CD4-positive, CD25-positive, alpha-beta regulatory T cell (primary cell): Measurements from ENCODE around the gene DUSP8. TPM values are rescaled to one million over a fixed set of nuclear protein-coding genes. Genes with fewer than 3 reads are reported as not detected.
A peak's percentile ranks its signal among the peaks of the same experiment; 100 is the strongest.

ENCODE experiments used
- ATAC-seq, 2 donors: fragments of 150-1000 bp; cut with Tn5 transposase; one replicate each; pipeline ENCODE4 v1.10.0; 2021; ENCODE audit warnings: low read depth in 2 of 2, moderate number of reproducible peaks in 2 of 2, moderate library complexity in 1 of 2
- DNase-seq, 3 donors: peaks; one replicate each; pipeline versions ENCODE4 v3.0.0 to v3.0.0-alpha.2; 2012 to 2022; ENCODE audit warnings: mixed read lengths in 1 of 3
- H3K27ac ChIP-seq: one replicate; pipeline ENCODE4 v1.7.0; 2013; ENCODE audit warnings: mild to moderate bottlenecking, low read length; ENCODE audit not compliant: insufficient read depth, poor library complexity, severe bottlenecking
- H3K27me3 ChIP-seq: one replicate; pipeline ENCODE4 v1.7.0; 2013; ENCODE audit warnings: low read length; ENCODE audit not compliant: control insufficient read depth, insufficient read depth
- H3K36me3 ChIP-seq: one replicate; pipeline ENCODE4 v1.7.0; 2013; ENCODE audit warnings: mild to moderate bottlenecking, low read length, moderate library complexity; ENCODE audit not compliant: control insufficient read depth, insufficient read depth
- H3K4me1 ChIP-seq: 2 replicates; pipeline ENCODE4 v1.7.0; 2013; ENCODE audit warnings: mild to moderate bottlenecking, low read length; ENCODE audit not compliant: insufficient read depth, control insufficient read depth, poor library complexity, severe bottlenecking
- H3K4me3 ChIP-seq: one replicate; pipeline ENCODE4 v1.7.0; 2013; ENCODE audit warnings: low read depth, mild to moderate bottlenecking, low read length, moderate library complexity
- H3K9me3 ChIP-seq, 2 experiments: 1 replicate in 1 of 2; 2 replicates in 1 of 2; pipeline ENCODE4 v1.7.0; 2013; ENCODE audit warnings: low read length in 2 of 2, mild to moderate bottlenecking in 1 of 2, moderate library complexity in 1 of 2; ENCODE audit not compliant: control insufficient read depth in 2 of 2
- H3K27ac Mint-ChIP-seq, 3 donors: one replicate each; pipeline ENCODE4 v1.8.0; 2020 to 2022; ENCODE audit warnings: mild to moderate bottlenecking in 3 of 3, mixed read lengths in 3 of 3, moderate library complexity in 2 of 3
- H3K27me3 Mint-ChIP-seq: one replicate; pipeline ENCODE4 v1.8.0; 2022; ENCODE audit warnings: mild to moderate bottlenecking, mixed read lengths
- H3K36me3 Mint-ChIP-seq: one replicate; pipeline ENCODE4 v1.8.0; 2020; ENCODE audit warnings: mixed read lengths
- H3K4me1 Mint-ChIP-seq, 4 donors: one replicate each; pipeline ENCODE4 v1.8.0; 2020 to 2022; ENCODE audit warnings: mixed read lengths in 4 of 4, mild to moderate bottlenecking in 1 of 4
- H3K4me3 Mint-ChIP-seq, 4 donors: one replicate each; pipeline ENCODE4 v1.8.0; 2020 to 2022; ENCODE audit warnings: mild to moderate bottlenecking in 4 of 4, mixed read lengths in 4 of 4, moderate library complexity in 3 of 4
- H3K9me3 Mint-ChIP-seq, 7 donors: one replicate each; pipeline ENCODE4 v1.8.0; 2020 to 2022; ENCODE audit warnings: mixed read lengths in 7 of 7, mild to moderate bottlenecking in 3 of 7, moderate library complexity in 2 of 7
- polyA plus RNA-seq, 4 donors: library from polyadenylated mRNA; unstranded; fragments of 300-500 nt; fragmentation: Illumina TruSeq; gene quantifications; one replicate each; pipeline ENCODE4 v1.2.3, GENCODE V29; 2021
- total RNA-seq: library from RNA; stranded (reverse); gene quantifications from one replicate; pipeline ENCODE4 v1.2.3, GENCODE V29; 2022

The DUSP8 gene
- total and polyA plus RNA-seq, 5 donors from 2014 or later = 0.05 to 71.7 (median 0.08) TPM

DNA sequence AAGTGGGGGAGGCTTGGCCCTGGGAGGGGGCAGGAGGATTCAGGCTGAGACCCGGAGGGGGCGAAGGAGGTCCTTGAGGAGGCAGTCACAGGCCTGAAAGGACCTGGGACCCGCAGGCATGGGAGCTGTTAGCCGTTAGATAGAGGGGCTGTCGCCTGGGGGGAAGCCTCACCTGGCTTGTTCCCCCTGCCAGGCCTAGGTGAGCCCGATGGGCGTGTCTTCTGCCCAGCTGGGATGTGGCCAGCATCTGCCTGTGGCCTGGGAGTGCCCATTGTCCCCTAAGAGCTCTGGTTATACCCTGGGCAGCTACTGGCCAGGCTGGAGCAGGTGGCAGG, 1.8 kb upstream of the DUSP8 start:
- peak overlapping the region; percentile 44 for H3K4me3 ChIP-seq
- DNase-seq (no peak), ATAC-seq (no peak)
- Mint-ChIP-seq H3K9me3 (peaks cover 0 to 4% (median 0%) of the 10 kb centered on the region in 7 donors), H3K4me3 (peak overlapping the region; percentile 84 to 93 (median 86)), H3K36me3 (peaks cover 4% of the 10 kb centered on the region), H3K27me3 (peaks cover 24% of the 10 kb centered on the region), H3K4me1 (peaks cover 0 to 32% (median 4%) of the 10 kb centered on the region in 4 donors), H3K27ac (peak overlapping the region; percentile 52 to 92 (median 73))
- H3K9me3 ChIP-seq = no peaks in the 10 kb centered on the region
- H3K27ac ChIP-seq = peak overlapping the region; percentile 93
- no peaks in the 10 kb centered on the region for H3K36me3 ChIP-seq
- peaks cover 40% of the 10 kb centered on the region for H3K4me1 ChIP-seq
- peaks cover 3% of the 10 kb centered on the region for H3K27me3 ChIP-seq

DNA sequence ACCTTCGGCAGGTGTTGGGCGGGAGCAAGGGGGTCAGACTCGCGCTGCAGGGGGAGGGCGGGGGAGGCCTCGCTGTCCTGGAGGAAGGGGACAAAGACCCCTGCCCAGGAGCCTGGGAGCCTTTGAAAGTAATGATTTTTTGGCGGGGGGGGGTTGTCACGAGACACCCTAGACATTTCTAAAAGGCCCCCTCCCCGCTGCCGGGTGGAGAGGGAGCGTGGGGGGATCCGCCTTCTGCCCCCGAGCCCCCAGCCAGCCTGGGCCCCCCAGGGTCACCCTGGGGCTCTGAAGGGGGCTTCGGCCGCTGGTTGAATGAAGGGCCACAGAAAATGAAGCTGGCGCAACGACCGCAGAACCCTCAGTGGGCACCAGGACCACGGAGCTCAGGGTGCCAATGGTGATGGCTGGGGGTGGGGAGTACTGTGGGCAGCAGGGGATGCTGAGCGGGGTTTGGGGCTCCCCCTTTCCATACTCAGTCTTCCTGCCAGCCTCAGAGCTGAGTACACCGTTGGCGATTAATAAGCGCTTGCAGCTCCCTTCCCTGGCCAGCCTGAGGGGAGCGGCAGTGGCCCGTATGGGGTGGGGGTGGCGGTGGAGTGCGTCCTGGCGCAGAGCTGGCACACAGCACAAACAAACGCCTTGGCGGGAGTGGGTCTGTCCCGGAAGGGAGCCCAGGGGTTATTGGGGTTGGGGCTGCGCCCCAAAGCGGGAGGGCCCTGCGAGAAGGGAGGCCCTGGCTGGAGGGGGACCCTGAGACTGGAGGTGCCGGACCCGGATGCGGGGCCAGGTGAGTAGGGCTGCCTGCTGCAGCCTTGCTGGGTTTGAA, 1.2 kb upstream of the DUSP8 start:
- Histone ChIP-seq H3K27ac (peak overlapping the region; percentile 93), H3K9me3 (no peaks in the 10 kb centered on the region), H3K4me1 (peaks cover 40% of the 10 kb centered on the region), H3K27me3 (peaks cover 3% of the 10 kb centered on the region), H3K4me3 (peak overlapping the region; percentile 44), H3K36me3 (no peaks in the 10 kb centered on the region)
- H3K4me1 Mint-ChIP-seq = peaks cover 0 to 35% (median 4%) of the 10 kb centered on the region in 4 donors
- ATAC-seq (no peak), DNase-seq (peak in 2 of 3 donors; percentile 19 to 47)
- H3K27me3 Mint-ChIP-seq = peaks cover 30% of the 10 kb centered on the region
- peaks cover 3% of the 10 kb centered on the region for H3K36me3 Mint-ChIP-seq
- H3K27ac Mint-ChIP-seq = peak overlapping the region; percentile 52 to 92 (median 73)
- H3K9me3 Mint-ChIP-seq = peaks cover 0 to 2% (median 0%) of the 10 kb centered on the region in 7 donors
- peak overlapping the region; percentile 84 to 93 (median 86) for H3K4me3 Mint-ChIP-seq

DNA sequence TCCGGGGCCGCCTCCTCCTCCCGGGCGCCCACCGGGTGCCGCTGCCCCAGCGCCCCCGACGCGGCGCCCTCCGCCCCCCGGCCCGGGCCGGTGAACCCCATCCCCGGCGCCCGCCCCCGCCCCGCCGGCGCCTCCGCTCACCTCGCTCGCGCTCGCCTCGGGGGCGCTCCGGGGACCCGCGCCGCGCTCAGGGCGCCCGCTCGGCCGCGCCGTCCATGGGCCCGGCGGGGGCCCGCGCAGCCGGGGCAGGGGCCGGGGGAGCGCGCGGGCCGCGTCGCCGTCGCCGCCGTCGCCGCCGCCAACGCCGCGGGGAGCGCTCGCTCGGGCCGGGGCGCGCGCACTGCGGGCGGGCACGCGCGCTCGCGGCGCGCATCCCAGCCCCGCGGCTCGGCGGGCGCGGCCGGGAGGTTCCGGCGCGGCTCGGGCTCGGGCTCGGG, 293 bp downstream of the DUSP8 start:
- Mint-ChIP-seq H3K4me1 (peaks cover 0 to 37% (median 4%) of the 10 kb centered on the region in 4 donors), H3K36me3 (no peaks in the 10 kb centered on the region), H3K9me3 (no peaks in the 10 kb centered on the region), H3K4me3 (no peak overlapping the region), H3K27ac (no peak overlapping the region), H3K27me3 (peaks cover 32% of the 10 kb centered on the region)
- ATAC-seq (no peak), DNase-seq (no peak)
- Histone ChIP-seq H3K27ac (peak overlapping the region; percentile 55), H3K4me3 (no peak overlapping the region), H3K27me3 (peaks cover 3% of the 10 kb centered on the region), H3K9me3 (no peaks in the 10 kb centered on the region), H3K4me1 (peaks cover 40% of the 10 kb centered on the region), H3K36me3 (no peaks in the 10 kb centered on the region)

DNA sequence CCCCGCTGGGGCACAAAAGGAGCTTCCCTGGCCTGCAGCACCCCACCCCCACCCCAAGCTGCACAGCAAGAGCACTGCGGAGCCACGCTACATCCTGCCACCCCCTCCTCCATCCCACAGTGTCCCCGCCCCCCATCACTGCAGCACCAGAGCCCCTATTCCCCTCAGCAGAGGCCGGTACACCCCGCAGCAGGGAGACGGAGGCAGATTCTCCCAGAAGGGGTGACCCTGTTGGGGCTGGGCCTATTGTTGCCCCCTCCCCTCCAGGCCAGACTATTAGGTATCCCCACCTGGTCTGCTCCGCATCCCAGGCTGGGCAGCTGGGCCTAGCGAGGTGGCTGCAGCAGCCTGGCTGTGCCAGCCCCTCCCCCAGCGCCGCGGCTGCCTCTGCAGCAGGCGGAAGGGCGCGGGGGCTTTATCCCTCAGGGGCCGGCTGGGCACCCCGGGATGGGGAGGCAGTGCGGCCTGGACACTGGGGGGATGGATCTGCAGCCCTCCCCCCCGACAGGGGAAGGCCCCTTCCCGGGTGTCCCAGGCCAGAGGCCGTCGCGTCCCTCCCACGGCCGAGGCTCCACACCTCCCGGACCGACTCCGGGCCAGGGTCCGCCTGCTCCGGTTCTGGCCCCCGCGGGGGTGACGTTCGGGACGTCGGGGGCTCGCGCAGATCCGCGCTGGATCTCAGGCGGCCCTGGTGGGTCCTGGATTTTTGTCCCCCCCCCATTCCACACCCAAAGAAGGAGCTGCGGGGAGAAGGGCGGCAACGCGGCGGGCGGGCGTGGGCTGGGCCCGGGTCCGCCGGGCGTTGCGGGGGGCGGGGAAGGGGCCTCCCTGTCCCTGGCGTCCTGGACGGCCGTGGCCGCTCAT, 943 bp downstream of the DUSP8 start:
- Mint-ChIP-seq H3K4me1 (peaks cover 0 to 37% (median 4%) of the 10 kb centered on the region in 4 donors), H3K27ac (peak overlapping the region in 2 of 3 donors; percentile 81 to 84), H3K36me3 (no peaks in the 10 kb centered on the region), H3K4me3 (peak overlapping the region; percentile 75 to 90 (median 80)), H3K9me3 (no peaks in the 10 kb centered on the region), H3K27me3 (peaks cover 32% of the 10 kb centered on the region)
- peaks cover 3% of the 10 kb centered on the region for H3K27me3 ChIP-seq
- no peaks in the 10 kb centered on the region for H3K9me3 ChIP-seq
- DNase-seq (peak in 1 of 3 donors; percentile 42), ATAC-seq (no peak)
- H3K4me1 ChIP-seq = peaks cover 40% of the 10 kb centered on the region
- H3K36me3 ChIP-seq = no peaks in the 10 kb centered on the region
- H3K4me3 ChIP-seq = no peak overlapping the region
- peak overlapping the region; percentile 55 for H3K27ac ChIP-seq

DNA sequence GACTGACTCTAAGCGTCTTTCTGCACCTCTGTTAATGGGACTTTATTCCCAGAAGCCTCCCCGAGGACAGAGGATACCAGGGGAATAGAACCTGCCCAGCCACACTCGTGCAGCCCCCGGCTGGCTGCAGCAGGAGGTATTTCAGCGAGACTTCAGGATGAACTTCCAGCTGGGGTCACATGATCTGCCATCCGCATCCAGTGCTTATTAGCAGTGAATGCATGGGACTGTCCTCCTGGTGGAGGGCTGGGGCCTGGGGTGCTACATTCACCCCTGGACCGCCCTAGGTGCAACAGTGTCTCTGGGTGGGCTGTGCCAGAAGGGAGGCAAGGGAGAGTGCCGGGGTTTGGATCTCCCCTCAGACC, 1.6 kb downstream of the DUSP8 start:
- Histone ChIP-seq H3K9me3 (no peaks in the 10 kb centered on the region), H3K36me3 (no peaks in the 10 kb centered on the region), H3K4me1 (peaks cover 40% of the 10 kb centered on the region), H3K4me3 (no peak overlapping the region), H3K27me3 (peaks cover 3% of the 10 kb centered on the region), H3K27ac (no peak overlapping the region)
- Mint-ChIP-seq H3K36me3 (no peaks in the 10 kb centered on the region), H3K9me3 (no peaks in the 10 kb centered on the region), H3K4me3 (peak overlapping the region; percentile 75 to 90 (median 80)), H3K4me1 (peaks cover 0 to 36% (median 4%) of the 10 kb centered on the region in 4 donors), H3K27me3 (peaks cover 32% of the 10 kb centered on the region), H3K27ac (peak overlapping the region; percentile 63 to 84 (median 81))
- ATAC-seq (no peak), DNase-seq (no peak)

DNA sequence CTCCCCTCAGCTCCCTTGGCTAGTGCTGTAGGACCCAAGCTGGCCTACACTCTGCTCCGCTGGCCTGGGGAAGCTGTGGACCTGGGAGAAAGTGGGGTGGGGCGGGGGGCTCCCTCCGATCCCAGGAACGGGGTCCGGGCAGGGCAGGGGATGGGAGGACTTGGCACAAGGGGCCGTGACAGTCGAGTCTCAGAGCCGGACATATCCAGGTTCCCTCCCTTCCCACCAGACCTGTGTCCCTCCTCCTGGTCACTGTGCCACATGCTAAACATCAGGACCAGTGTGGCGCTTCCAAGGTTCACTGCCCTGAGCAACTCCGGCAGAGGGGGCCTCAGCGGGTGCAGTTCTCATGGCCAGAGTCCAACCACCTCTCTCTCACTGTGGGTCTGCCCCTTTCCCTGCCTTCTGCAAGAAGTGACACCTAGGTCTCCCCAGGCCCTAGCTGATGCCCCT, 2.0 kb downstream of the DUSP8 start:
- no peak overlapping the region for H3K4me3 ChIP-seq
- DNase-seq (no peak), ATAC-seq (no peak)
- H3K9me3 ChIP-seq = no peaks in the 10 kb centered on the region
- H3K36me3 Mint-ChIP-seq = no peaks in the 10 kb centered on the region
- H3K27me3 Mint-ChIP-seq = peaks cover 28% of the 10 kb centered on the region
- peaks cover 40% of the 10 kb centered on the region for H3K4me1 ChIP-seq
- H3K9me3 Mint-ChIP-seq = no peaks in the 10 kb centered on the region
- peaks cover 3% of the 10 kb centered on the region for H3K27me3 ChIP-seq
- peak overlapping the region; percentile 75 to 90 (median 80) for H3K4me3 Mint-ChIP-seq
- H3K4me1 Mint-ChIP-seq = peaks cover 0 to 33% (median 3%) of the 10 kb centered on the region in 4 donors
- H3K36me3 ChIP-seq = no peaks in the 10 kb centered on the region
- no peak overlapping the region for H3K27ac ChIP-seq
- H3K27ac Mint-ChIP-seq = peak overlapping the region in 2 of 3 donors; percentile 20 to 81

DNA sequence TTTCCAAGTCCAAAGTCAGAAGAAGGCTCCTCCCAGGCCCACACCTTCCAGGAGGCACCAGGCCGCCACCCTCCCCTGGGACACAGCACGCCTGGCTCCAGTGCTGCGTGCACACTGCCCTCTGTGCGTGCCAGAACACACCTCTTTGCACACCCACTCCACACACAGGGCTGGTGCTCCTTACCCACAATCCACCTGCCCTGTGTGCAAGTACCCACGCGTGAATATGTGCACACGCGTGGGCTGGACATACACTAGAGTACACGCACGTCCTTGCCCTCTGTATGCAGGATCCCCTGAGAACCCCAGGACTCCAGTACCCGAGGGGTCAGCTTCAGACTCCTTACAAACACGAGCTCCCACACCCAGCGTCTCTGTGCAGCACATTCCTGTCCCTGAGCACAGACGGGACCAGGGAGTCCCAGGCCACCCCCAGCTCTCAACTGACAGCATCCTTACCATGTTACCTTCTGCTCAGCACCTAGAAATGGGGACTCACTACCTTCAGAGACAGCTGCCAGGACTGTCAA, 2.8 kb downstream of the DUSP8 start:
- Mint-ChIP-seq H3K27me3 (peaks cover 26% of the 10 kb centered on the region), H3K27ac (peak overlapping the region in 1 of 3 donors; percentile 71), H3K9me3 (no peaks in the 10 kb centered on the region), H3K4me1 (peaks cover 0 to 30% (median 3%) of the 10 kb centered on the region in 4 donors), H3K36me3 (no peaks in the 10 kb centered on the region), H3K4me3 (peak overlapping the region; percentile 34 to 83 (median 66))
- H3K27me3 ChIP-seq = peaks cover 3% of the 10 kb centered on the region
- no peak overlapping the region for H3K27ac ChIP-seq
- no peaks in the 10 kb centered on the region for H3K9me3 ChIP-seq
- H3K36me3 ChIP-seq = no peaks in the 10 kb centered on the region
- ATAC-seq = no peak
- peaks cover 34% of the 10 kb centered on the region for H3K4me1 ChIP-seq
- no peak for DNase-seq
- no peak overlapping the region for H3K4me3 ChIP-seq
